NCI-H82 (cell line): ENCODE data around the gene HRK.
"Not testable (repeated sequence)": the region's sequence is repeated elsewhere in the genome, so short reads cannot be mapped to it uniquely, and the experiment has no call there.

Experiments used
- DNase-seq: peaks from one replicate; lab custom pipeline; 2025; lab: John Stamatoyannopoulos, UW

Gene HRK

DNA sequence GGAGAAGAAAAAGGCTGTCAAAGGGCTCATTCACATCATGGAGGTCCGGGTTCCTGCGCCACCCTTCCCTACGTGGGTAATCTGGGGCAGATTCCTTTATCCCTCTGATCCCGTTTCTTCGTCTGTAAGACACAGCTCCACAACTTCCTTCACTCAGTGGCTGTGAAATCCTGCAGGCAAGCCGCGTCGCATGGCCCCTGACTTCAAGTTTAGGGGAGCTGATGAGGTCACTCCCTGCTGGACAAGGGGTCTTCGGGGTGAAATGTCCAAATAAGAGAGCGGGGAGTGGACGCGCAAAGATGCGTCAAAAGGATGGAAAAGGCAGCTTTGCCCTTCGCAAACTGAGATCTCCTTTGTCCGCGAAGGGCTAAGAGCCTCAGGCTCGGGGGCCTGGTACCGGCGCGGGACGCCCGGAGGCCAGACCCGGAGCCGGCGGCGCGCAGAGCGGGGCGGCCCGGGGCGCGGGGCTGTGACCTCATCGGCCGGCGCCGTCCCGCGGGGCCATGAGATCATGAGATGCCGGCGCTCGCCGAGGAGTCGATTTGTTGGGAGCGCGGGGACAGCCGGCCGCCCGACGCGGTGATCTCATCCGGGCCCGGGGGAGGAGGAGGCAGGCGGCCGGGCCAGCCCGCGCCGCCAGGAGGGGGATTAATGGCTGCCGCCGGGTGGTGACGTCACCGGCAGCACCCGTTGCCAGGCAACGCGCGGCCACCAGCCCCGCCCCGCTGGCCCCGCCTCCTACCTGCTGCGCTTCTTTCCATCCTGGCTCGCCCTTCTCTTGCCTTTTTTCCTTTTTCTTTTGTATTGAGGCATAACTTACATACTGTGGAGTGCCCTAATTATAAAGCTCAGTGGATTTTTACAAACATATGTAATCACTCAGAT, 62.1 kb downstream of the HRK start:
- peak; percentile 95 for DNase-seq

DNA sequence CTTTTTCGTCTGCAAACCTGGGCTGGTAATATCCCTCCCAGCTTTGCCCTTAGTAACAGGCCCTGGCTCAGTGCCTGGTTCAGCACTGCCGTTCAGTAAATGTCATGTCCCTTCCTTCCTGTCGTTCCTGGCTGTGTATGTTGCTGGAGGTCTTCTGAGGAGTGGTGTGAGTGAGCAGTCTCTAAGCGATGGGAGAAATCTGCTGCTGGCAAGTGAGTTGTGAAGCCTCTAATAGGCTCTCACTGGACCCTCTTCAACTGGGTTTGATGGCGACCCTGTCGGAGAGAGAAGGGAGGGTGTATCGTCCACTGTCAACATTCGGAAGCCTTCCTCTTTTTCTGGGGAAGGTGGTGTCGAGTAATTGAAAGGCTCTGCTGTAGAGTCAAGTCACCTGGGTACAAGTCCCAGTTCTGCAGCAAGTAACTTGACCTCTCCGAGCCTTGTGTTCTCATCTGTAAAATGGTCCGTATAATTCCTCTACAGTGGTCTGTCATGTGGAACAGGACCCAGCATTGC, 62.8 kb downstream of the HRK start:
- DNase-seq = no peak

DNA sequence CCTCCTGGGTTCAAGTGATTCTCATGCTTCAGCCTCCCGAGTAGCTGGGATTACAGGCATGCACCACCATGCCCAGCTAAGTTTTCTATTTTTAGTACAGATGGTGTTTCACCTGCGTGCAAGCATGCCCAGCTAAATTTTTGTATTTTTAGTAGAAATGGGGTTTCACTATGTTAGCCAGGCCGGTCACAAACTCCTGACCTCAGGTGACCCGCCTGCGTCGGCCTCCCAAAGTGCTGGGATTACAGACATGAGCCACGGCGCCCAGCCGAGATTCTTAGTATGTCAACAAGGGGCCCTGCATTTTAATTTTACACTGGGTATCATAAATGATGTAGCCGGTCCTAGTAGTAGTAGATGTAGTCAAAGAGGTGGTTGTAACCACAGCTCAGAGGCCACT, 66.5 kb downstream of the HRK start:
- DNase-seq = not testable (repeated sequence)

DNA sequence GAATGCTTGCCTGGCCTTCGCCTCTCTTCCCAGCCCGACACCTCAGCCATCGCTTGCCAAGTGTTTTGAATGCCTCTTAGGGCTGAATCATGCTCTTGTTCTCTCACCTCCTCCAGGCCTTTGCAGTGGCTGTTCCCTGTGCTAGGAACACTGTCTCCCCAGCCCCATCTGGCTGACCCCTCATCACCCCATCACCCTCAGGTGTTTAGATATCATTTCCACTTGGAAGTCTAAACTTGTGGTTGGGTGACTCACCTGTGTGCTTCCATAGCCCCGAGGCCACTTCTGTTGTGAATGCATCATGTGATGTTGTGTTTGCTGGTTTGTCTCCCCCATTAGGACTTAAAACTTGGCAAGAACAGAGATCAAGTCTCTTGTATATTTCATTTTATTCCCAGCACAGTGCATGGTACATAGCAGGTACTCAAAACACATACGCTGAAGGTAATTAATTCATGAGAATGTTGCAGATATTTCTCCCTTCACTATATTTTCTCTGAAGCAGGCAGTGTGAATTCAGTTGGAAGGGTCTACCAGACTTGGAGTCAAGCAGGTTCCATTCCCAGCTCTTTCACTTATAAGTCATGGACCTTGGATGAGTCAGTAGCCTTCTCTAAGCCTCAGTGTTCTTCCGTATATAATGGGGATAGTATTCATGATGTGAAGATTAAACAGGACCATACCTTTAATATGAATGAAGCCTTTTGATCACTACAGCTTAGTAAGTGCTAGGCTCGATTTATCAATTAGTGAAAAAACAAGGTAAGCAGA, 67.8 kb downstream of the HRK start:
- no peak for DNase-seq

DNA sequence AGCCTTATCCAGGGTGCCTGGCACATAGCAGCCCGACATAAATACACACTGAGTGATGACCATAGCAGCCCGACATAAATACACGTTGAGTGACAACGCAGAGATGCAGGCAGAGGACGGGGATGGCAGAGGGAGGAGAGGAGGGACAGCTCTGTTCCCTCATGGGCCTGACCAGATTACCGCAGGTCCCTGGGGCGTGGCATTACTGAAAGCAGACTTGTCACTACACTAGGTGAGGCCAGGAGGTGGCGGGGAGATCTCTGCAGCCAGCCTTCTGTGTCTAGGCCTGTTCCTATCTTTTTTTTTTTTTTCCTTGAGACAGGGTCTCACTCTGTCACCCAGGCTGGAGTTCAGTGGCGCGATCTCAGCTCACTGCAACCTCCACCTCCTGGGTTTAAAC, 69.0 kb downstream of the HRK start:
- no peak for DNase-seq

DNA sequence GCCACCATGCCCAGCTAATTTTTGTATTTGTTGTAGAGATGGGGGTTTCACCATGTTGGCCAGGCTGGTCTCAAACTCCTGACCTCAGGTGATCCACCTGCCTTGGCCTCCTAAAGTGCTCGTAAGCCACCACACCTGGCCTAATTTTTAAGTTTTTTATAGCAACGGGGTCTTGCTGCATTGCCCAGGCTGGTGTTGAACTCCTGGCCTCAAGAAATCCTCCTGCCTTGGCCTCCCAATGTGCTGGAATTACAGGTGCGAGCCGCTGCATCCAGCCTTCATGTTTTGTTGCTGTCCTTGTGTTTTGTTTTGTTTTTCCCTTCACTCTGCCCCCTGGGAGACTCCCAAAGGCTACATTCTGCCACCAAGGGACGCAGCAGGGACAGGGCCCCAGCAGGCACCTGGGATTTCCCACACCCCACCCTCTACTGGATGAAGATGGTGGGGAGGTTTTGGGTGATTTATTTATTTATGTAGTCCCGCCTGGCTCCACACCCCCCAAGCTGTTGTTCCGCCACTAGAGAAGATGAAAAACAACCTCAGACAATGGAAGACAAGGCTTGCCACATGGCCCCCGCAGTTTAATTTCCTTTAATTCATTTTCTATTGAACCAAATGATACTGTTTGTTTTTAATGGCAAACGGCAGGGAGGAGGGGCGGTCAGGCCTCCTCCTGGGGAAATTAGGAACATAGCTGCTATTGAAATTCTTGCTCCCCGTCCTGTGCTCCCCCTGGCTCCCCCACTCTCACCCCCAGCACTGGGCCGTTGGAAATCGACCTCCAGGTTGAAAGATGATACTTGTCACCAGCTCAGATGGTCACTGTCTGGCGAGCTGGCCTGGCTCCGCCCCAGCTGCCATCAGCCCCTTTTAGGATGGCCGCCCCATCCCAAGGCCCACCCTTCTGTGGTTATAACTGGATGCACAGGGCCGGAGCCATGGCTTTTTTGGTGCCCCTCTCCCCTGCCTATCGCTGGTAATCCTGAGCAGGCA, 72.8 kb downstream of the HRK start:
- no peak for DNase-seq

DNA sequence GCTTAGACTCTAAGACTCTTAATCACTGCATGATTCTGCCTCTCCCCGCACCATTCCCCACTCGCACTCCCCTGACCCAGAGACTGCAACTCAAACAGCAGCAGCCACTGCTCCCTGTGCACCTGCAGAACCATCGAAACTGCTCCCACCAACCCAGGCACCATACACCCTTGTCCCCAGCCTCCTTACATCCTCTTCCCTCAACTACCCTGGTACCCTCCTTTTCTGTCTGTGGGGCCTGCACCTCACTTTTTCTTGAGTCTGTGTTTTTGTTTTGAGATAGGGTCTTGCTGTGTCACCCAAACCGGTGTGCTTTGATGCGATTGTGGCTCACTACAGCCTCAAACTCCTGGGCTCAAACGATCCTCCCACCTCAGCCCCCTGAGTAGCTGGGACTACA, 73.7 kb downstream of the HRK start:
- DNase-seq = no peak

DNA sequence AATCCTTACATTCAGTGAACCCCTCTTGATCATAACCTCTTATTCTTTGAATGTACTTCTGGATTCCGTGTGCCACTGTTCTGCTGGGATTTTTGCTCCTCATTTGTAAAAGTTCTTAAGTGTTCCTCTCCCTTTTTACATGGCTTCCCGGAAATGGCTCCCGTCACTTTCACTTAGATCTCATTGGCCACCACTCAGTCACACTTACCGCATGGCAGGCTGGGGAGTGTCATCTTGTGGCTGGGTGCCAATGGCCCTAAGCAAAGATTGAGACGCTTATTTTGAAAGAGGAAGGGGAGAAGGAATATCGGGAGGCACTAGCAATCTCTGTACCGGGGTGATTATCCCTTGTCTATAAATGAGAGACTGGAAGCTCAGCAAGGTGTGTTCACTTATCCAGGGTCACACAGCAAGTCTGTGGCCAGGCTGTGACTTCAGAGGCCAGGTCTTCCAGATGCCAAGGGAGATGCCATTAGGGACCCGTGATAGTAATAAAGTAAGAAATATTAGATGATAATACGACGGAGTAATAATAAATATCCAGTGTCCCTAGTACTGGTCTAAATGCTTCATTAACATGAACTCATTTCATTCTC, 74.3 kb downstream of the HRK start:
- DNase-seq = no peak
